Sciatic nerve (tissue), 2 donors: ENCODE results near the gene COG2. TPM values are rescaled to one million over a fixed set of nuclear protein-coding genes. Genes with fewer than 3 reads are reported as not detected.
"Not testable (repeated sequence)": the region's sequence is repeated elsewhere in the genome, so short reads cannot be mapped to it uniquely, and the experiment has no call there.

ENCODE experiments used
- ATAC-seq: fragments of 200-7000 bp; cut with Tn5 transposase; one replicate; pipeline ENCODE4 v1.9.1; 2020; ENCODE audit warnings: mild to moderate bottlenecking, moderate library complexity
- DNase-seq: peaks from one replicate; pipeline ENCODE4 v3.0.0-alpha.2; 2020; ENCODE audit warnings: low spot score
- intact Hi-C: fragments of 100-400 bp; cut with DNase I; formaldehyde crosslinking; loops from one replicate; pipeline ENCODE4 v1.14.2; 2022
- total RNA-seq: library from RNA; stranded (reverse); fragmentation: NEBNext Ultra II Directional; extraction: Animal tissue kit (Norgen Biotek cat#: 25700); gene quantifications from one replicate; pipeline ENCODE4 v1.2.1, GENCODE V29; 2021
- donor health status: DM: no; HTN: no; CAD: no.
- donor health status: DM: no; HTN: no; CAD: no.

COG2 gene
- total RNA-seq, 1 donor from 2014 or later, result 21.2 TPM

DNA sequence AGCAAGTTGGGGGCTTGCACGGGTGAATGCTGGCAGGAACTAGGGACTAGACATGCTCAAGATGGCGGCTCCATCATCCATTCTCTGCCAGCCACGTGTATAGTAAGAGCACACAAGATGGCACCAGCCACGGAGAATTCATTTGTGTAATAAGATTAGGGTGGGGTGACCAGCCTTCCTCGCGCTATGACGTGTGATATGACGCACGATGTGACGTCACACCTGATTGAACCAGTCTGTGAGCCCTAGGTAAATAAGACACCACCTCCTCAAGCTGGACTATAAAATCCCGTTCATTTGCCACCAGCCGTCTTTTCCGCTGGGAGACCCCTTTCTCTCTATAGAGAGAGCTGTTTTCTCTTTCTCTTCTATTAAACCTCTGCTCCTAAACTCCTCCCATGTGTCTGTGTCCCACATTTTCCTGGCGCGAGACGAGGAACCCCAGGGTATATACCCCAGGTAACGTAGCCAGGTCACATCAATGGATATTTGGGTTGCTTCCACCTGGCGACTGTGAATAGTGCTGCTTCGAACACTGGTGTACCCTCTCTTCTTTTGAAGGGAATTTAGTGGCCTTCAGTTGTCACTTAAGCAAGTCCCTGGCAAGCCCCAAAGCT, 18.1 kb upstream of the COG2 start:
- ATAC-seq (no peak), DNase-seq (no peak)
- intact Hi-C loops, result no loop called here

DNA sequence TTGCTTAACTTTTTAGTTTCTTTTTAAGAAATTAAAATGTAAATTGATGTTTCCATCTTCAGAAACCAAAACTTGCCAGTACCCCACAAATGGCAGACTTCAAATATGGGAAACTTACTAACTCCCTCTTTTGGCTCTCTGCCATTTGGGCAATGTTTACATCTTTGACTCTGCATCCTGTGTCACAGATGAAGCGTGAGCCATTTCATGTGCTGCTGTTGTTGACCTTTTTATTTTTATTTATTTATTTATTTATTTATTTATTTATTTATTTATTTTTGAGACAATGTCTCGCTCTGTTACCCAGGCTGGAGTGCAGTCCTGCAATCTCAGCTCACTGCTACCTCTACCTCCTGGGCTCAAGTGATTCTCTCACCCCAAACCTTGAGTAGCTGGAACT, 16.0 kb upstream of the COG2 start:
- intact Hi-C loops, result no loop called here
- DNase-seq, result no peak
- ATAC-seq, result no peak

DNA sequence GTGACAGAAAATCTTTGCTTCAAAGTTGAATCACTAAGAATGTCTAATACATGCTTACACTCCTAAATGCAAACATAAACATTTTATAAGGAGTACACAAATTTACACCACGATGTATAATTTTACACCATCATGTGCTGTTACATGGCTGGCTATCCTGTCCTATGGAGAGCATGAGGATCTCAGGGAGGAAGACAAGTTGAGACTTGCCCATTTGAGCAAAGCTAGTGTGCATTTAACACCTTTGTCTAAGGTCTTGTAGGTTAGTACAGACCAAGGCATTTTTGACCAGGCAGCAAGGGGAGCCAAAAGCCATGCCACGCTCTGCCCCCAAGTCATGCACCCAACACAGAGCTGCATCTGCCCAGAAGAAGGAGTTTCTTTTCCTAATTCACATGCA, 14.5 kb upstream of the COG2 start:
- ATAC-seq (no peak), DNase-seq (no peak)
- intact Hi-C loops, result no loop called here

DNA sequence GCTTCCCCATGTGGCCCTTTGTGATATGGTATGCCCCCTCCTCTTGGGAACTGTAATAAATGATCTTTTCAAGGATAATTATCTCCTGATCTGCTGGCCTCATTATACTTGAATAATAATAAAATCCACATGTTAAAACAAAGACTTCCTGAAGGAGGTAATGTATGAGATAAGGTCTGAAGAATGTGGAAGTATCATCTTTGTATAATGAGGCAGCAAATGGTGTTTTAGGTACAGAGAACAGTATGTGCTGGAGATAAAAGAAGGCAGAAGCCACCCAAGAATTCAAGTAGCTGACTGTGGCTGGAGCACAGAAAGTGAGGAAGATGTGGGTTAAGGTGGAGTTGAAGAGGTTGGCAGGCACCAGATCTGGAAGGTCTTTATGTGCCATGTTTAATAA, 12.8 kb upstream of the COG2 start:
- DNase-seq (no peak), ATAC-seq (no peak)
- intact Hi-C loops, result no loop called here

DNA sequence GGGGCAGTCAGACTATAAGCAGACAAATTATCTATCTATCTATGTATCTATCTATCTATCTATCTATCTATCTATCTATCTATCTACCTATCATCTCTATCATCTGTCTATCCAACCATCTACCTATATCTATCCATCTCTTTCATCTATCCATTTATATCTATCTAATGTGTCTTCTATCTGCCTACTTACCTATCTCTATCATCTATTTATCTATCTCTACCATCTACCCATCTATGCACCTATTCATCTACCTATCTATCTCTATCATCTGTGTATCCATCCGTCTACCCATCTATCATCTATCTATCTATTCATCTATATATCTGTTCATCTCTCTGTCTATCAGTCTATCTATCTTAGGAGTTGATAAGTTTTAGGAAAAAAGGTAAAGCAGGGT, 10.8 kb upstream of the COG2 start:
- DNase-seq (no peak), ATAC-seq (no peak)
- intact Hi-C loops, result no loop called here

DNA sequence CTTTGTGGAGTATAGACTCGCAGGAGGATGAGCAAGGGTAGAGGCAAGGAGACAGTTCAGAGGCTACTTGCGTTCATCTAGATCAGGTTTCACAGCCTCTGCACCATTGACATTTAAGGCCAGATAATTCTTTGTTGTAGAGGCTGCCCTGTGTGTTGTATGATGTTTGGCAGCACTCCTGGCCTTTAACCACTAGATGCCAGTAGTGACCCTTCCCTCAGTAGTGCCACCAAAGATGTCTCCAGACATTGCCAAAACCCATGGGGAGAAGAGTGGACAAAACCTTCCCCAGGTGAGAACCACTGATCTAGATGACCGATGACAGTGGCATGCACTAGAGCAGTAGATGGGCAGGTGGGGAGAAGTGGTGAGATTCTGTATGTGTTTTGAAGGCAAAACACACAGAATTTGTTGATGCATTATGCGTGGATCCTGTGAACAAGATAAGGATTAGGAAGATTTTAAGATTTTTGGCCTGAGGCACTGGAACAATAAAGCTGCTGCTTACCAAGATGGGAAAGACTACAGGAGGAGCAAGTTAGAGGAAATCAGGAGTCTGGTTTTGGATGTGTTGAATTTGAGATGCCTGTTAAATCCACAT, 9.9 kb upstream of the COG2 start:
- DNase-seq (no peak), ATAC-seq (peak; percentile 28)
- intact Hi-C loops, result no loop called here

DNA sequence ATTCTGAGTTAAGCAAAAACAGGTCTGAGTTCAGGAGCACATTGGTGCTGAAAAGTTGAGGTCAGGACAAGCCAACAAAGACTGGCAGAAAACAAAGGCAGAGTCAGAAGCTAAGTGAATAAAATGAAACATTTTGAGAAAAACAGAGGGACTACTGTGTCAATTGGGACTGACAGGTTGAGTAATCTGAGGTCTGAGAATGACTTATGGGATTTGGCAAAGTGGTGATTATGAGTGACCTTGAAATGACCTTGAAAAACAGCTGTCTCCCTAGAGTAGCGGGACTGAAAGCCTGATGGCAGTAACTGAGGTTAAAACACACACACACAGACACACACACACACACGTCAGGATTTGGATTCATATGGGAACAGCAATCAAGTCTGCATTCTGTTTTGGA, 8.8 kb upstream of the COG2 start:
- no peak for ATAC-seq

DNA sequence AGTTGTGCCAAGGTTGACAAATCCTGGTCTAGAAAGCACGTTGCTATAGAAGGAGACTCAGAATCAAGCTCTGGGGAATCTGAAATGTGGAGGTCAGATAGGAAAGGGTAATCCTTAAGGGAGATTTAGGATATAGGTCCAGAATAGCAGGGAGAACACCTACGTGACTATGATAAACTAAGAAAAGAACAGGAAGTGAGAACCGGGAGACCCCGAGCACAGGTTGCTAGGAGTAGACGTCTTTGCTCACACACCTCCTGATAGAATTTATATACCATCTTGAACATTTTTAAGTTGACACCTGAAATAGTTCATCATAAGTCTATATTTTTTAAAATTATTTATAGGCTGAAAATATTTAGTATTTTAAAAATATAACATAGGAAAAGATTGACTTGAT, 7.9 kb upstream of the COG2 start:
- DNase-seq (no peak), ATAC-seq (no peak)
- intact Hi-C loops, result no loop called here

More for the DNA sequence above, 8.8 kb upstream of the COG2 start:
- intact Hi-C loops, result no loop called here
- no peak for DNase-seq

DNA sequence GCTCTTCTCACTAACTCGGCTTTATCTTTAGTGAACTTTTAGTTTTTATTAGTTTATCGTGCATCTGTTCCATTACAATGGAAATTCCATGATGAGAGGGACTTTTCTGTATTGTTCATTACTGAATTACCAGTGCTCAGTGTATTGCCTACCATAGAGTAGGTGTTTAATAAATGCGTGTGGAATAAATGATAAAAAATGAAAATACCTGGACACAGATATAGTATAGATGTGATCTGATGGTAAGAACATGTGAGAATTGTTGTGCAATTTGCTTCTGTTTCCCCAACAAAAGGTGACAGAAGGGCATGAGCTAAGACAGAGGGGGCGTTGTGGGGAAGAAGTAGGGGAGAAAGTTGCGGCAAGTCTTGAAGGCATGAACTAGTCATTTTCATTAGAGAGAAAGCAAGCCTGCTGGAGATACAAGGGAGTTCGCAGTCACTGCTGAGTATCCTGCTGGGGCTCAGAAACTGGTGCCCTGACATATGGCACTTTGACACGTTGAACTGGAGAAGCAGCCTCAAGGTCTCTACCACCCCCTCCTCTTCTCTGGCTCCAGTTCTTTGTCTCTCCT, 5.6 kb upstream of the COG2 start:
- ATAC-seq (no peak), DNase-seq (no peak)
- intact Hi-C loops, result no loop called here

DNA sequence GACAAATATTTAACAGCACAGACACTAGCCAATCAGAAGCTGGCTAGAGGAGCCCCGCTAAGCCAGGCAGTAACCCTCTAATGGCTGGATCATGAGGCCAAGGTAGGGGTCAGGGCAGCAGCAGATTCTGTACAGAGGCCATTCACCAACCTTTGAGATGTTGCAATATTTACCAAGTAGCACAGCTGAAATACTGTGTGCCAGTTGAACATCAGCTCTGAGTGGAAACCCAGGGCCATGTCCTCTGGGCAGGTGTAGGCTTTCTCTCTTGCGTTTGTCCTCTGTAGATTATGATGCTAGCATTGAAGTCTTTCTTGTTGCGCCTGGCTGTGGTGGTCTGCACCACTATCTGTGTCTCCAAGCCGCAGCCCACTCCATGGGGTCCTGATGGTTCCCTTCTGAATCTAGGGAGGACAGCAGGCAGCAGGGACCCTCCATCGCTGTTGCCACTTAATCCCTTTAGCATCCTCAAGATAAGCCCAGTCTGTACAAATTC, 2.5 kb upstream of the COG2 start:
- DNase-seq (no peak), ATAC-seq (no peak)
- intact Hi-C loops, result no loop called here

DNA sequence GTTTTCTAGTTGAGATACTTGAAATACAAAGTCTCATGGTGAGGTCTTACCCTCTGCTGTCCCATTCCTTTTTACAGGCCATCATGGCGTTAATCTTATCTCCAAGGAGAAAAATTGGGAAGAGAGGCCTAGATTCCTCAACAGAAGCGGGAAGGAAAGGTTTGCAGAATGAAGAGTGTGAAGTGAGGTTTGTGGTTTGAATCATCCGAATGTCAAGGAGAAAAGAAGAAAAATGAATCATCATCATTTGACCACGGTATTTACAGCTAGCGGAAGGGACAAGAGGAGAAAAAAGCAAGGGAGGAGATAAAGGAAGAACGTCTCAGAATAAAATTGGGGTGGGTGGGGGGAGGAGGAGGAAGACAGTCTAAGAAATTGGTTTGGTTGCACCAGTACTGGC, 935 bp upstream of the COG2 start:
- ATAC-seq (no peak), DNase-seq (no peak)
- intact Hi-C loops, result no loop called here

DNA sequence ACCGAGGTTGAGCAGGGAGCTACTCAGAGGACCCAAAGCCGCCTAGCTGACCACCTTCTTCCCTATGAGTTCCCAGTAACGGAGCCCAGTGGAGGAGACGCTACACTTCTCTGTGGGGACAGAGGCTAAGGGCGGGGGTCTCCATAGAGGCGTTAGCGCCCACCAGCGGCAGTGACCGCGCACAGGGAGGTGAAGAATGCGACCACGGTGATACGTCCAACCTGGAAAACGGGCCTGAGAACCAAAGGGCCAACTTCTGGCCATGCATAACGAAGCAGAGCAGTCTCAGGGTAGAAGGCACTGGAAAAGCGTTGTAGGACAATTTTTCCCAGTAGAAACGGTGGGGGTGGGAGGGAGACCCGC, 400 bp upstream of the COG2 start:
- ATAC-seq, result no peak
- DNase-seq, result peak; percentile 62

DNA sequence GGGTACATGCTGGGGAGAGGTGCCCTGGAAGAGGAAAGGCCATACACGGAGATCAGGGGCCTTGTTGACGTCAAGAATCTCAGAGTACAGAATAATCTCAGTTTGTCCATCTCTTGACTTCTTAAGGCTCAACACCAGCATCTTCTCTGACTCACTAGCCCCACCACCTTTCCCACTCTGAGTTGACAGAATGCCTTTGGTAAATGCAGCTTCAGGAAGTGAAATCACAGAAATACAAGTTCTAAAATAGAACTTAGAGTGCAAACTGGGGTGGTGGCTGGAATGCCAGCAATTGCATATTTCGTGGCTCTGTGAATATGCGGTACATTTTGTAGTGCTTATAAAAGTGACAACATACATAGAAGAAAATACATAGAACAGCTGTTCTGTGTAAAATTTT, 1.6 kb downstream of the COG2 start:
- no peak for ATAC-seq

More for the DNA sequence above, 400 bp upstream of the COG2 start:
- intact Hi-C loops, result no loop called here

DNA sequence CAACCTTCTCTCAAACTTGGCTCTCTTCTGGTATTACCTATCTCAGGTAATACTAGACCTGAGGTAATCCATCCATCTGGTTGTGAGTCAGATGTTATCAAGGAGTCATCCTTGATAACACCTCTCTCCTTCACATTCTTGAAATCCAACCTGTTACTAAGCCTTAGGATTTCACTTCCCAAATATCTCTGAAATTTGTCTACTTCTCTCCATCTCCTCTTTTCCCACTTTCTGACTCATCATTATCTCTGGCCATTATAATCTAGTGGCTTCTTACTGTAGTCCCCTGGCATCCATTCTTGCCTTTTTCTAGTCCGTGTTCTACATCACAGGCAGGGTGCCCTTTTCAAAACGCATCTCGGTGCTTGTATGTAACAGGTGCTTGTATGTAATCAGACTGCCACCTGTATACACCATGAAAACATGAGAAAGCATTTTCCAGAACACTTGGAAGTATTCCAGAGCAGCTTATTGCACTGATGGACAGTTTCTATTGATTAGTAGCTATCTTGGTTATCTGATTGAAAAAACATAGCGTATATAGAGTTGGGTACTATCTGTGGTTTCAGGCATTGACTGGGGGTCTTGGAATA, 4.5 kb downstream of the COG2 start:
- intact Hi-C loops, result no loop called here
- no peak for DNase-seq
- ATAC-seq, result no peak

More for the DNA sequence above, 1.6 kb downstream of the COG2 start:
- intact Hi-C loops, result no loop called here
- no peak for DNase-seq

DNA sequence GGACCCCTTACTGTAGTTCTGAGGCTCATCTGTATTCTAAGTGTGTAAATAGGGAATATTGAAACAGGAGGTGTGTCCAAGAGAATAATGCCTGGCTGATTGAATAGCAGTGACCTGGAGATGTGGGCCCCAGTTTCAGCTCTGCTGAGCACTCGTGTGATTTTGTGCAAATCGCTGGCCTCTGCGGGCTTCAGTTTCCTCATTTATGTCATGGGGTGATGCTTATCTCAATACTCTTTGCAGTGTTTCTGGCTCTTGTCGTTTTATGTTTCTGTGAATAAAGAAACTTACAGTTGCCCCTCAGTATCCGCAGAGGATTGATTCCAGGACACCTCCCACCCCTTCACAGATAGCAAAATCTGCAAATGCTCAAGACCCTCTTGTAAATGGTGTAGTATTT, 5.0 kb downstream of the COG2 start:
- ATAC-seq (no peak), DNase-seq (no peak)
- intact Hi-C loops, result no loop called here

DNA sequence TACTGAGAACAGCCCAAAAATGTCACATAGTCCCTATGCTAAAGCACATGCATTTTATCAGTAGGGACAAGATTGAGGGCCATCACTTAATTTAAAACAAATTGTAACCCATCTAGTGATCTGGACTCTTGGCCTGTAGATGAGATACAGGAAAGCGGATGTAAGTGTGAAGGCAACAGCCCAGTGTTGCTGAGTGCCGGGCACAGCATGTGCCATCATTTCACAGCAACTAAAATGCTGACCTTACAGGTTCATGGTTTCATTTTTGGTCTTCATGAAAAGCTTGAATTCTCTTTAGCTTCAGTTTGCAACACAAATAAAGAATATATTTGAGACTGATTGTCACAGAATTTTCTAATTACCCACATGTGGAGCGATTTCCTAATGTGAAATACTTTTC, 5.8 kb downstream of the COG2 start:
- ATAC-seq, result no peak
- DNase-seq, result no peak
- intact Hi-C loops, result no loop called here

DNA sequence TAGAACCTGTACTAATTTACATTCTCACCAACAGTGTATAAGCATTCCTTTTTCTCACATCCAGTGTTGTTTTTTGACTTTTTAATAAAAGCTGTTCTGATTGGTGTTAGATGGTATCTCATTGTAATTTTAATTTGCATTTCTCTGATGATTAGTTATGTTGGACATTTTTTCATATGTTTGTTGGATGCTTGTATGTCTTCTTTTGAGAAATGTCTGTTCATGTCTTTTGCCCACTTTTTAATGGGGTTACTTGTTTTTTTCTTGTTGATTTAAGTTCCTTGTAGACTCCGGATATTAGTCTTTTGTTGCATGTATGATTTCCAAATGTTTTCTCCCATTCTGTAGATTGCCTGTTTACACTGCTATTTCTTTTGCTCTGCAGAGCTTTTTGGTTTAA, 8.0 kb downstream of the COG2 start:
- ATAC-seq (no peak), DNase-seq (no peak)
- intact Hi-C loops, result no loop called here

DNA sequence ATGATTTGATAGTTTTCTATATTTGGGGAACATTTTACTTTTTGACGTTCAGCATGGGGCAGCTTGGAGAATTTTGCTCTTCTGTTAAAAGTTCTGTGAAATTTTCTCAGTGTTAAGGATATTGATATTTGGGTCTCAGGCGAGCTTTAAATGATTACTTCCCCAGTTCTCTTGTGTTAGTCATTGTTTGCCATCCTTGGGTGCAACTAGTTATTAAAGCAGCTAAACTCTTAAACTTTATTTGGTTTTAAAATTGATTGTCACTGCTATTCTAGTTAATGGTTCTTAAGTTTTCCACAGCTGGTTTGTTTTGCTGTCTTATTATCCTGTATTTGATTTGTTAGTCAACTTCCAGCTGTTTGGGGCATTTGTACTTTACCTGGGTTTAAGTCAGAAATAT, 9.0 kb downstream of the COG2 start:
- DNase-seq (no peak), ATAC-seq (no peak)
- intact Hi-C loops, result no loop called here

DNA sequence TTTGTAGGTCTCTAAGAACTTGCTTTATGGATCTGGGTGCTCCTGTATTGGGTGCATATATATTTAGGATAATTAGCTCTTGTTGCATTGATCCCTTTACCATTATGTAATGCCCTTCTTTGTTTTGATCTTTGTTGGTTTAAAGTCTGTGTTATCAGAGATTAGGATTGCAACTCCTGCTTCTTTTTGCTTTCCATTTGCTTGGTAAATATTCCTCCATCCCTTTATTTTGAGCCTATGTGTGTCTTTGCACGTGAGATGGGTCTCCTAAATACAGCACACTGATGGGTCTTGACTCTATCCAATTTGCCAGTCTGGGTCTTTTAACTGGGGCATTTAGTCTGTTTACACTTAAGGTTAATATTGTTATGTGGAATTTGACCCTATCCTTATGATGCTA, 14.4 kb downstream of the COG2 start:
- ATAC-seq, DNase-seq, intact Hi-C loops: not testable (repeated sequence)

DNA sequence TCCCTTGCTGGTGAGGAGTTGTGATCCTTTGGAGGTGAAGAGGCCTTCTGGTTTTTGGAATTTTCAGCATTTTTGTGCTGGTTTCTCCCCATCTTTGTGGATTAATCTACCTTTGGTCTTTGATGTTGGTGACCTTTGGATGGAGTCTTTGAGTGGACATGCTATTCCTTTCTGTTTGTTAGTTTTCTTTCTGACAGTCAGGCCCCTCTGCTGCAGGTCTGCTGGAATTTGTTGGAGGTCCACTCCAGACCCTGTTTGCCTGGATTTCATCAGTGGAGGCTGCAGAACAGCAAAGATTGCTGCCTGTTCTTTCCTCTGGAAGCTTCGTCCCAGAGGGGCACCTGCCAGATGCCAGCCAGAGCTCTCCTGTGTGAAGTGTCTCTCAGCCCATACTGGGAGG, 15.8 kb downstream of the COG2 start:
- intact Hi-C loops, ATAC-seq: not testable (repeated sequence)

More for the DNA sequence above, 15.8 kb downstream of the COG2 start:
- not testable (repeated sequence) for DNase-seq
